MM.1S (cell line): ENCODE data around the gene ZNF275.

Experiments
- CTCF ChIP-seq: fragments of 300-600 bp; sonication (generic); IDR thresholded peaks from 2 replicates; pipeline ENCODE4 v1.5.1; 2016; ENCODE audit warnings: antibody characterized with exemption, low read length, mixed read lengths
- EZH2 ChIP-seq: fragments of 300-600 bp; sonication (generic); optimal IDR thresholded peaks from 2 replicates; pipeline ENCODE3; 2017; ENCODE audit warnings: low read depth, mild to moderate bottlenecking, antibody characterized with exemption, low read length, mixed read lengths

- TF ChIP-seq CTCF (no peak), EZH2 (no peak)
These were observed 67.3 kb downstream of the ZNF275 start, which contains the start of gene PNMA6E for GRCh38 chrX:153401133-153401764.
